HG03439 (cell line): ENCODE results near the gene PNRC2.
"Not testable (repeated sequence)": the region's sequence is repeated elsewhere in the genome, so short reads cannot be mapped to it uniquely, and the experiment has no call there.

Source experiments
- ATAC-seq: cut with Tn5 transposase; IDR thresholded peaks from one replicate; pipeline ENCODE4 v1.9.1; 2021; ENCODE audit warnings: mild to moderate bottlenecking, moderate library complexity; ENCODE audit not compliant: unreplicated experiment

The PNRC2 gene

GRCh38 chr1:23947366-23947765 lies 12.3 kb upstream of the PNRC2 start:
- ATAC-seq: no peak

DNA sequence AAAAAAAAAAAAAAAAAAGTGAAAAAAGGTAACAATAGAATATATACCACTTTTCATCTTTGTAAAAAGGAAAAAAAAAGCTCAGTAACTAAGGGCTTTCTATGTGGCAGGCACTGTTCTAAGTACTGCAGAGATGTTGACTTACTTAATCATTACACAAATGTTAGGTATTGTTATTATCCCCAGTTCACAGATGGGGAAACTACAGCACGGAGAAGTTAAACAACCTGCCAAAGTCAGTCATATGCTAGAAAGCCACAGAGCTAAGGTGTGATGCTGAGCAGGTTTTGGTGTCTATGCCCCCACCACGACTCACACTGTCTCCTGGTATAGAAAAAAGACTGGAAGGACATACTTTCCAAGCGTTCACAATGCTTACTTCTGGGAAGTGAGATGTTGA lies 6.6 kb upstream of the PNRC2 start:
- no peak for ATAC-seq

DNA sequence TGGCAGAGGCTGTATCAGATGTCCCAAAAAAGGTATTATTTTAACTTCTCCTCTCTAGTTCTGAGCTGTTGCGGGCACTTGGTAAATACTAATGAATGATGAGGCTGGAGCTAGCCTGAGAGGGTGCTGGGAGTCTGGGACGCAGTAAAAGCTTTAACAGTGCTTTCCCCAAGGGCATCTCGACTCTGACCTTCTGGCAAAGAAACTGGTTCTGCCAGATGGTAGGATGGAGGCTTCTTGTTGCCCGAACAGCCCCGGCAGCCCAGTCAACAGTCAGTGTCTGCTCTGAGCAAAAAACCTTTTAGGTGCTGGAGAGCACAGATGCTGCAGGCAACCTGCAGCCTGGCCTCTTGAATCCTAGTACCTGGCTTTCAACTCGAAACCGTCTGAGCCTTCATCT lies 2.5 kb upstream of the PNRC2 start:
- ATAC-seq: no peak

GRCh38 chr1:23958040-23958809 lies 1.4 kb upstream of the PNRC2 start:
- not testable (repeated sequence) for ATAC-seq

GRCh38 chr1:23958810-23959460 lies 693 bp upstream of the PNRC2 start:
- peak; percentile 62 for ATAC-seq

- no peak for ATAC-seq
These were observed 828 bp downstream of the PNRC2 start for GRCh38 chr1:23960291-23961020.

DNA sequence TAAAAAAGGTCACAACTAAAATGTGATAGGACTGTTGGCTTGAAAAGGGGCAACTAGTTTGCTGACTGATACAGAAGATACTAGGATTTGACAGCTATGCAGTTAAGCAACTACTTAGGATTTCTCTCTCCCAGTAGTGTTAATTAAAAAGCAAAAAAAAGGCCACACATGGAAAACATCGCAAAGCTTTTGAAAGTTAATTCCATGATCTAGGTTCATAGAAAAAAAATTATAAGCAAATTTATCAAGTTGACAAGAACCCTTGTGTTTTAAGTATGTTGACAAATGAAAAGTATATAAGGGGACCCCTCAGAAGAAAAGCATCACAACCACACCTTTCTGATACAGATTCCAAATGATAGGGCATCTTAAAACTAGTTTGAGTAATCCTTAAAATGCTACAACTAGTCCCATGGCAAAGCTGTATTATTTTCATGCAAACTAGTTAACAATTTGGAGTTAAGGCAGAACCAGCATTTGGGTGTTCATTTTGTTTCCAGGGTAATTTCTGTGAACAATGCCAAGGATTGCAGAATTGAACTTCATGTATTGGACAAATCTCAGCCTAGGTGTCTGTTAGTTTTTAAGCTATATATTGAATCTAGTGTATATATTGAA lies 4.1 kb downstream of the PNRC2 start:
- ATAC-seq: no peak

DNA sequence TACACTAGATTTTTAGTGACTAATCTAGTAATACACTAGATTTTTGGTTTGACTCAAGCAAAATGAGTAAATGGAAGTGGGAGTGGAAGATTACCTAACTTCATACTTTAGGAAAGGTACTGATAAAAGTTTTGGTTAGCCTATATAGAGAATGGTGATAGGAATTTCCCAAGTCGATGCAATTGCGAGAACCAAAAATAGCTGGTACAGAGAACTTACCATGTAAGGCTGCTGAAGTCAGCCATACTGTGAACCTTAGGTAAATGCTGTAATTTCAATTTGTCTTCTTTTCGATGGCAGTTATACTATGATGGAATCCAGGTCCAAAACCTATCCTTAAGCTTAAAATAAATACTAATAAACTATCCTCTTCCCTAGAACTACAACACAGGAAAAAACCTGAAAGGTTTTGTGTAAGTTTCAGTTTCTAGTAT lies 4.6 kb downstream of the PNRC2 start:
- no peak for ATAC-seq

DNA sequence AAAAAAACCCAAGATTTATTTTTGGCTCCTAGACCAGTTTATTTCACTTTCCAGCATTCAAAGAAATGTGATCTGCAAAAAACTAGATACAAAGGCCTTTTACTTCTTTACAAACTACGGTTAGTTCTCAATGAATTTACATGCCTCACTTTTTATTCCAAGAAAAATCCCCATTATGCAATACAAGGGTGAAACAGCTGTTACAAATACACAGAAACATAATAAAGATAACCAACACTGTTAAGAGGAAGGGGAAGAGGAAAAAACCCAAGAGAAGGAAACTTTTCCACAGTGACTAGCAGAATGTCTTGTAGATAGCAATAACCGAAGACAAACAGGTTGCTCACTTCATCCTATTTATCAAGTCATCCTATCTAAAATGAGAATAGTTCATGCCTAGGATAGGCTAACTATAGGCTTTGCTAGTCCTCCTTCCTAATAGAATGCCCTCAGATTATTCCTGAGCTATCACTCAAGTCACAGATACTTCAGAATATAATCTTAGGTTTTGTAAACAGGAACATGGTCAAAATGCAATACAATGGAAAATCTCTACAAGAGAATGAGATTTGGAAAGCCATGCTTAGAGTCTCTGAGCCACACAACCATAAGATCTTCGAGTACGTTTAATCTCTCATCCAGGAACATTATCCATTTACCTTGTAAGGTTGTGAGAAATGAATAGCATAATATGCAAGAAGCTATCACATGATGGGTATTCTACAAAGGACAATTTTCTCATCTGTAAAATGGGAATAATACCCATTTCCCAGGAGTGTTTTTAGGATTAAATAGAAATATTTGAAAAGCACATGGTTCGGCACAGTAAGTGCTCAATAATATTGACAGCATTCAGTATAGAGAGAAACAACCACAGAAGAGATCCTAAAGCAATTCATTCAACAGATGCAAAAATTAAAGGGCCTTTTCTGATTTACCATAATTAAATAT lies 5.4 kb downstream of the PNRC2 start:
- ATAC-seq: no peak

DNA sequence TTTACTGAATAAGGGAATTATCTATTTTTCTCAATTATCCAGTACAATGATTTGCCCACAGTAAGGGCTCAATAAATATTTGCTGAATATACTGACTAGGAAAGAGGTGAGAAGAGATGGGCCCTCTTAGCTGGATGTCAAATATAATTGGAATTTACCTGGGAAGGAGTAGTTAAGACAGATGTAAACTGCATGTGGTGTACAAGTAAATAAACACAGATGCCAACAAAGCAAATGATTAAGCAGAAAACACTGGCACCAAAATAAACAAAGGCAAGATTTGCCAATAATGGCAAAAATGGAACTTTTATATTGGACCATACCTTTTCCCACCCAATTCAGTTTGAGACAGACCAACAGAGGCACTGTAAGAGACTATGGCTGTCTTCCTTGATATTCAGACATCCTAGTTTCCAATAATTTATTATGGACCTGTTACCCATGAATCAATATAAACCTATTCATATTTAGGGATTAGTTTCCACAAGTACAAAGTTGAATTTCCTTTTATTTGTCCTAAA lies 7.4 kb downstream of the PNRC2 start:
- ATAC-seq: no peak

DNA sequence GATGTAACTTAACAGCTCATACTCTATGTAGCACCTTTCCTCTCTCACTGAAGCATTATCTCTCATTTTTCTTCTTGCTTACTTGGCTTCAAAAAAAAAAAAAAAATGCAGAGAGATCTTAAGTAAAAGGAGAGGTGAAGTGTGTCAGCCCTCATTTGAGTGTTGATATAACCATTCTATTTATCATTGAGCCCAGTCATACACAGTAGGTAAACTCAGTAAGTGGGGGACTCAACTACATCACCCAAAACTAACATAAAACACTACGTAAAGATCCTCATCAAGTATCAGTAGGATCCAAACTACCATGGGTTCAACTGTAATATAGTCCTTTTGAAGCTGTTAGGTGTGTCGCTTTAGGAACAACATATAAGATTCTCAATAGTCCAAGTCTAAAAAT lies 8.2 kb downstream of the PNRC2 start:
- ATAC-seq: no peak

GRCh38 chr1:23977187-23977853 lies 17.7 kb downstream of the PNRC2 start:
- no peak for ATAC-seq

- no peak for ATAC-seq
These were observed 18.2 kb downstream of the PNRC2 start for GRCh38 chr1:23977854-23978191.

- ATAC-seq: no peak
These were observed 19.2 kb downstream of the PNRC2 start for GRCh38 chr1:23978805-23979204.

DNA sequence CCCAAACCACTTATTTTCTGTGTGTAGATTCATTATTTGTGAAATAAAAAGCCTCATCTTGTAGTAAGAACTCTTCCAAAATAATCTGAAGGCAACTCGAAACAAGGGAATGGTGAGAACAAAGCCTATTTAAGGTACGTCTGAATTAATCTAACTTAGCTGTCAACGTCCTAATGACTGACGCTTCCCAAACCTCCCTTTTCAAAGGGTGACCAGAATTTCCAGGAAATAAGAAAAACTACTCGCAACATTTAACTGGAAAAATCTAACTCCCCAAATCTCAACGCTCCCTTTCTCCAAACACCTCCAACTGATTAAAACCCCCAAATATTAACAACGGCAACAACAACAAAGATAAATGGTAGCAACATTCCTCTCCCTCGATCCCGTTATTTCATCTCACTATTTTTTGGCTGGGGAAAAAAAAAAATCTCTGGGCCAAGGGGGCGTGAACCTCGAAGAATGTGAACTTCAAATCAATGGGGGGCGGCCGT lies 19.8 kb downstream of the PNRC2 start:
- no peak for ATAC-seq

GRCh38 chr1:23979881-23980727 lies 20.5 kb downstream of the PNRC2 start, which contains the start of gene SRSF10:
SRSF10 (minus strand) TSS chr1:23980327; CDS start chr1:23980255, 72 bp downstream.
- peak; percentile 91 for ATAC-seq

- ATAC-seq: no peak
These were observed 21.1 kb downstream of the PNRC2 start for GRCh38 chr1:23980728-23981070.

- ATAC-seq: no peak
These were observed 25.0 kb downstream of the PNRC2 start for GRCh38 chr1:23984417-23985186.
